H9 (cell line): Measurements from ENCODE around the gene DLST. TPM values are rescaled to one million over a fixed set of nuclear protein-coding genes. Genes with fewer than 3 reads are reported as not detected.

Experiments
- DNase-seq: peaks from one replicate; pipeline ENCODE4 v3.0.0-alpha.2; 2017
- H2AFZ ChIP-seq: one replicate; pipeline ENCODE4 v1.6.1; 2013; ENCODE audit warnings: mild to moderate bottlenecking, low read length, control low read depth, moderate library complexity
- H2AK5ac ChIP-seq: 2 replicates; pipeline ENCODE4 v1.6.1; 2013; ENCODE audit warnings: low read length, control low read depth, mixed read lengths; ENCODE audit not compliant: insufficient read length
- H2BK120ac ChIP-seq: one replicate; pipeline ENCODE4 v1.6.1; 2013; ENCODE audit warnings: low read depth, mild to moderate bottlenecking, low read length, control low read depth, inconsistent platforms; ENCODE audit not compliant: poor library complexity, severe bottlenecking
- H2BK12ac ChIP-seq: 2 replicates; pipeline ENCODE4 v1.6.1; 2013; ENCODE audit warnings: low read length, control low read depth, mixed read lengths, low read depth; ENCODE audit not compliant: insufficient read length
- H2BK15ac ChIP-seq: 2 replicates; pipeline ENCODE4 v1.6.1; 2013; ENCODE audit warnings: low read depth, low read length, control low read depth
- H2BK20ac ChIP-seq: one replicate; pipeline ENCODE4 v1.6.1; 2013; ENCODE audit warnings: low read depth, mild to moderate bottlenecking, low read length, control low read depth, inconsistent platforms; ENCODE audit not compliant: poor library complexity, severe bottlenecking
- H2BK5ac ChIP-seq: 2 replicates; pipeline ENCODE4 v1.6.1; 2013; ENCODE audit warnings: low read length, control low read depth, mixed read lengths; ENCODE audit not compliant: insufficient read length
- H3K14ac ChIP-seq: 2 replicates; pipeline ENCODE4 v1.6.1; 2013; ENCODE audit warnings: low read length, control low read depth; ENCODE audit not compliant: insufficient read depth
- H3K18ac ChIP-seq: 2 replicates; pipeline ENCODE4 v1.6.1; 2013; ENCODE audit warnings: low read depth, mild to moderate bottlenecking, mixed read lengths, low read length, control low read depth; ENCODE audit not compliant: insufficient read length
- H3K23ac ChIP-seq: 2 replicates; pipeline ENCODE4 v1.6.1; 2013; ENCODE audit warnings: low read length, control low read depth, mixed read lengths, low read depth; ENCODE audit not compliant: insufficient read length
- H3K23me2 ChIP-seq: 2 replicates; pipeline ENCODE4 v1.6.1; 2013; ENCODE audit warnings: low read depth, mild to moderate bottlenecking, mixed read lengths, low read length, control low read depth; ENCODE audit not compliant: insufficient read length, poor library complexity, severe bottlenecking
- H3K27ac ChIP-seq: 2 replicates; pipeline ENCODE4 v1.5.1; 2013; ENCODE audit warnings: low read length, control low read depth, mixed read lengths, low read depth; ENCODE audit not compliant: insufficient read length
- H3K27me3 ChIP-seq: 2 replicates; pipeline ENCODE4 v1.6.1; 2013; ENCODE audit warnings: low read length, control low read depth, inconsistent platforms; ENCODE audit not compliant: insufficient read depth
- H3K4ac ChIP-seq: 2 replicates; pipeline ENCODE4 v1.6.1; 2013; ENCODE audit warnings: low read depth, mild to moderate bottlenecking, control low read depth, inconsistent platforms, low read length, moderate library complexity
- H3K4me1 ChIP-seq: 2 replicates; pipeline ENCODE4 v1.6.1; 2013; ENCODE audit warnings: low read length, control low read depth, inconsistent platforms; ENCODE audit not compliant: insufficient read depth
- H3K4me2 ChIP-seq: 2 replicates; pipeline ENCODE4 v1.6.1; 2013; ENCODE audit warnings: low read length, control low read depth, mixed read lengths; ENCODE audit not compliant: insufficient read length, insufficient read depth
- H3K56ac ChIP-seq: 2 replicates; pipeline ENCODE4 v1.6.1; 2013; ENCODE audit warnings: low read depth, mild to moderate bottlenecking, mixed read lengths, low read length, control low read depth; ENCODE audit not compliant: insufficient read length
- H3K79me1 ChIP-seq: 2 replicates; pipeline ENCODE4 v1.6.1; 2013; ENCODE audit warnings: low read depth, mild to moderate bottlenecking, moderate library complexity, low read length, control low read depth, inconsistent platforms; ENCODE audit not compliant: insufficient read depth, poor library complexity, severe bottlenecking
- H3K79me2 ChIP-seq: 2 replicates; pipeline ENCODE4 v1.6.1; 2013; ENCODE audit warnings: low read length, control low read depth, inconsistent platforms; ENCODE audit not compliant: insufficient read depth
- H3K9ac ChIP-seq: 2 replicates; pipeline ENCODE4 v1.6.1; 2013; ENCODE audit warnings: low read length, control low read depth, mixed read lengths; ENCODE audit not compliant: insufficient read length; ENCODE audit errors: extremely low read depth
- H3K9me3 ChIP-seq: one replicate; pipeline ENCODE4 v1.6.1; 2013; ENCODE audit warnings: low read depth, low read length, inconsistent platforms; ENCODE audit not compliant: control insufficient read depth
- H3T11ph ChIP-seq: one replicate; pipeline ENCODE4 v1.6.1; 2013; ENCODE audit warnings: mild to moderate bottlenecking, low read length, control low read depth, inconsistent platforms
- H4K20me1 ChIP-seq: one replicate; pipeline ENCODE4 v1.6.1; 2013; ENCODE audit not compliant: control insufficient read depth, insufficient read length, insufficient read depth
- H4K5ac ChIP-seq: 2 replicates; pipeline ENCODE4 v1.6.1; 2013; ENCODE audit warnings: low read depth, mild to moderate bottlenecking, mixed read lengths, low read length, control low read depth; ENCODE audit not compliant: insufficient read length
- H4K8ac ChIP-seq: replicated peaks from 2 replicates; pipeline ENCODE4 v1.6.1; 2013; ENCODE audit warnings: low read length, control low read depth, mixed read lengths, low read depth; ENCODE audit not compliant: insufficient read length
- H4K91ac ChIP-seq: 2 replicates; pipeline ENCODE4 v1.6.1; 2013; ENCODE audit warnings: low read depth, mild to moderate bottlenecking, moderate library complexity, mixed read lengths, low read length, control low read depth; ENCODE audit not compliant: insufficient read length
- H3K27ac Mint-ChIP-seq, 3 experiments: 2 replicates in 2 of 3; 3 replicates in 1 of 3; pipeline ENCODE4 v1.8.0; 2020 to 2021; ENCODE audit warnings: mixed read lengths in 3 of 3, mild to moderate bottlenecking in 1 of 3, moderate library complexity in 1 of 3
- H3K27me3 Mint-ChIP-seq: 2 replicates; pipeline ENCODE4 v1.8.0; 2021; ENCODE audit warnings: low read depth, mild to moderate bottlenecking, moderate library complexity, mixed read lengths
- H3K36me3 Mint-ChIP-seq, 3 experiments: 2 replicates in 2 of 3; 3 replicates in 1 of 3; pipeline ENCODE4 v1.8.0; 2020 to 2021; ENCODE audit warnings: low read depth in 3 of 3, mixed read lengths in 3 of 3; ENCODE audit not compliant: insufficient read depth in 1 of 3
- H3K4me1 Mint-ChIP-seq, 2 experiments: 2 replicates each; pipeline ENCODE4 v1.8.0; 2020; ENCODE audit warnings: mixed read lengths in 2 of 2
- H3K4me3 Mint-ChIP-seq, 2 experiments: 2 replicates in 1 of 2; 3 replicates in 1 of 2; pipeline ENCODE4 v1.8.0; 2020 to 2021; ENCODE audit warnings: mild to moderate bottlenecking in 2 of 2, mixed read lengths in 2 of 2, moderate library complexity in 1 of 2
- H3K9me3 Mint-ChIP-seq, 2 experiments: 2 replicates in 1 of 2; 3 replicates in 1 of 2; pipeline ENCODE4 v1.8.0; 2020; ENCODE audit warnings: mild to moderate bottlenecking in 2 of 2, mixed read lengths in 2 of 2, moderate library complexity in 1 of 2
- WGBS: extraction: QIAGEN DNeasy Blood & Tissue Kit; methylation state at CpG from one replicate; pipeline ENCODE4 v1.1.7; 2013; ENCODE audit warnings: missing lambda C conversion rate, low lambda C conversion rate, mixed read lengths; ENCODE audit not compliant: insufficient read length; ENCODE audit errors: extremely low coverage; 5-methylcytosine and 5-hydroxymethylcytosine counted together
- total RNA-seq: library from RNA; stranded (reverse); gene quantifications from 2 replicates; pipeline ENCODE4 v1.2.1, GENCODE V29; 2021
- TF ChIP-seq, protein P1 (sequence below): fragments of 200-600 bp; sonication (generic); conservative IDR thresholded peaks from 3 replicates; pipeline ENCODE4 v1.8.0; 2021; ENCODE audit warnings: antibody characterized with exemption, mild to moderate bottlenecking

DLST gene
- total RNA-seq, 1 experiment from 2014 or later: 116 TPM

DNA sequence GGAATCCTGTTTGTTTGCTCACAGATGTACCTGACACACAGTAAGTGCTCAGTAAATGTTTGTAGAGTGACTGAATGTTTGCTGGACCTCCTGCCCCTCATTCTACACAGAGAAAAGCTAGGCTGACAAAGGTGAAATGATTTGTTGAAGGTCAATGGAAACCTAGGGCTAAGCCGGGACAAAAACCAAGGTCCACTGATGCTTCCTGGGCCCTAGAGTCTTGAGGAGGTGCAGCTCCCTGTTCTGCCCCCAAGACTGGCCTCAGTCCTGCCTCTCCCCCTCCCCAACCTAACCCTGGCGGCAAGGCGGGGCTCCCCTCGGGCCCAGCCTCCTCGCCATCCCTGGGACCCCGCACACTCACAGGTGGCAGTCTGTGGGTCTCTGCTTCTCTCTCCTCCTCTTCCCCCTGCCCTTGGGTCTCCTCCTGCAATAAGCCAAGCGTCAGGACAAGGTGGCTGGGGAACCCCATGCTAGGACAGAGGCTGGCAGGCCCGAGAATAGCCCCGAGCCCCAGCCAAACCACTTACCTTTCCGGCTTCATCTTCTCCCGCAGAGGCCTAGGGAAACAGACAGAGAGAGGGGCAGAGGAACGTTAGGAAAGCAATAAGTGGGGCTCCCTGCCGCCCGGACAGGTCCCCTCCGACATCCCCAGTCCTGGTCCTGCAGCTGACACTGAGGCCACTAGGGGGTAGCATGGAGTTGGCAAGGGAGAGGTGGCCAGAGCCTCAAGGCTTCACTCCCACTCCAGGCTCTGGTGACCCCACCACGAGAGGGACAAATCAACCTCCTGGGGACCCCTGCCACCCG is 64.3 kb downstream of the DLST start:
- Histone ChIP-seq H3K18ac (no peak overlapping the region), H3K14ac (no peak overlapping the region), H3K4me1 (no peaks in the 10 kb centered on the region), H2BK5ac (no peak overlapping the region), H4K20me1 (peaks cover 5% of the 10 kb centered on the region), H4K5ac (no peak overlapping the region), H3K23ac (no peak overlapping the region), H3K9me3 (no peaks in the 10 kb centered on the region), H3K23me2 (no peaks in the 10 kb centered on the region), H2BK15ac (no peak overlapping the region), H2AFZ (no peak overlapping the region), H3K56ac (no peak overlapping the region), H2BK20ac (no peak overlapping the region), H3K27me3 (no peaks in the 10 kb centered on the region), H2BK120ac (no peak overlapping the region), H3K79me2 (no peaks in the 10 kb centered on the region), H3T11ph (no peak overlapping the region), H4K8ac (no peak overlapping the region), H4K91ac (no peak overlapping the region), H3K79me1 (no peaks in the 10 kb centered on the region), H3K27ac (no peak overlapping the region), H3K9ac (no peak overlapping the region), H2AK5ac (no peak overlapping the region), H2BK12ac (no peak overlapping the region), H3K4me2 (no peak overlapping the region), H3K4ac (no peak overlapping the region)
- Mint-ChIP-seq H3K36me3 (no peaks in the 10 kb centered on the region), H3K4me3 (peak overlapping the region in 1 of 2 experiments; percentile 24; a peak in 1 of 5 replicates), H3K27me3 (no peaks in the 10 kb centered on the region), H3K4me1 (peaks cover 5 to 14% of the 10 kb centered on the region in 2 experiments), H3K9me3 (no peaks in the 10 kb centered on the region), H3K27ac (peak overlapping the region; percentile 54 to 81 (median 75); a peak in 4 of 7 replicates)
- DNase-seq: peak; percentile 84
- no CpG with 5 or more reads among the region's 17 CpGs for WGBS
- TF ChIP-seq, protein P1, sequence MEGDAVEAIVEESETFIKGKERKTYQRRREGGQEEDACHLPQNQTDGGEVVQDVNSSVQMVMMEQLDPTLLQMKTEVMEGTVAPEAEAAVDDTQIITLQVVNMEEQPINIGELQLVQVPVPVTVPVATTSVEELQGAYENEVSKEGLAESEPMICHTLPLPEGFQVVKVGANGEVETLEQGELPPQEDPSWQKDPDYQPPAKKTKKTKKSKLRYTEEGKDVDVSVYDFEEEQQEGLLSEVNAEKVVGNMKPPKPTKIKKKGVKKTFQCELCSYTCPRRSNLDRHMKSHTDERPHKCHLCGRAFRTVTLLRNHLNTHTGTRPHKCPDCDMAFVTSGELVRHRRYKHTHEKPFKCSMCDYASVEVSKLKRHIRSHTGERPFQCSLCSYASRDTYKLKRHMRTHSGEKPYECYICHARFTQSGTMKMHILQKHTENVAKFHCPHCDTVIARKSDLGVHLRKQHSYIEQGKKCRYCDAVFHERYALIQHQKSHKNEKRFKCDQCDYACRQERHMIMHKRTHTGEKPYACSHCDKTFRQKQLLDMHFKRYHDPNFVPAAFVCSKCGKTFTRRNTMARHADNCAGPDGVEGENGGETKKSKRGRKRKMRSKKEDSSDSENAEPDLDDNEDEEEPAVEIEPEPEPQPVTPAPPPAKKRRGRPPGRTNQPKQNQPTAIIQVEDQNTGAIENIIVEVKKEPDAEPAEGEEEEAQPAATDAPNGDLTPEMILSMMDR: peak; percentile 95
